ENCODE measurements around the gene GPR148. TPM values are rescaled to one million over a fixed set of nuclear protein-coding genes. Genes with fewer than 3 reads are reported as not detected.

GPR148 gene
- total RNA-seq, 1 experiment from 2014 or later, result not detected

GRCh38 chr2:130727286-130727924 is 1.5 kb upstream of the GPR148 start:
- peaks cover 32% of the 10 kb centered on the region for H3K27me3 Mint-ChIP-seq (ENCODE audit: low read depth)

More at GRCh38 chr2:130727286-130727924, 1.5 kb upstream of the GPR148 start:
- no peak overlapping the region for H2BK20ac ChIP-seq (ENCODE audit: low read depth, low read length, poor library complexity, severe bottlenecking)
- peaks cover 3% of the 10 kb centered on the region; the same call in 1 of the 2 replicates for H3K27me3 ChIP-seq (ENCODE audit: insufficient read depth, low read length)
- no peak overlapping the region for H3K27ac ChIP-seq (ENCODE audit: insufficient read length, low read depth, low read length)
- H3K9me3 Mint-ChIP-seq, result peaks cover 4% of the 10 kb centered on the region in 2 experiments; a peak in 4 of 5 replicates
- TF ChIP-seq CTCF (conservative IDR thresholded peaks at IDR 0.05), result no peak
- H4K5ac ChIP-seq (ENCODE audit: insufficient read length, low read depth, low read length), result no peak overlapping the region
- H3K4me1 ChIP-seq (ENCODE audit: insufficient read depth, low read length), result no peaks in the 10 kb centered on the region
- H3K79me1 ChIP-seq (ENCODE audit: insufficient read depth, low read depth, low read length, poor library complexity, severe bottlenecking), result no peaks in the 10 kb centered on the region
- no peaks in the 10 kb centered on the region for H3K79me2 ChIP-seq (ENCODE audit: insufficient read depth, low read length)
- H4K91ac ChIP-seq (ENCODE audit: insufficient read length, low read depth, low read length), result no peak overlapping the region
- no peak overlapping the region for H2BK15ac ChIP-seq (ENCODE audit: low read depth, low read length)
- no peak overlapping the region for H2BK120ac ChIP-seq (ENCODE audit: low read depth, low read length, poor library complexity, severe bottlenecking)
- H3K36me3 Mint-ChIP-seq (ENCODE audit: insufficient read depth in 1 of 3, low read depth in 3 of 3), result no peaks in the 10 kb centered on the region; a peak in 1 of 7 replicates
- H3T11ph ChIP-seq (ENCODE audit: low read length), result no peak overlapping the region
- no peak overlapping the region for H3K23ac ChIP-seq (ENCODE audit: insufficient read length, low read depth, low read length)
- WGBS (ENCODE audit: extremely low coverage, insufficient read length, low lambda C conversion rate), result no CpG with 5 or more reads among the region's 48 CpGs
- no peak overlapping the region; the same call in 1 of the 2 replicates for H3K14ac ChIP-seq (ENCODE audit: insufficient read depth, low read length)
- peak overlapping the region in 2 of 3 experiments; percentile 11 to 17; a peak in 1 of 7 replicates for H3K27ac Mint-ChIP-seq
- no peak overlapping the region for H2AFZ ChIP-seq (ENCODE audit: low read length)
- H3K4me2 ChIP-seq (ENCODE audit: insufficient read depth, insufficient read length, low read length), result peak overlapping the region; percentile 67
- H2AK5ac ChIP-seq (ENCODE audit: insufficient read length, low read length), result no peak overlapping the region
- peak overlapping the region; percentile 36 for H3K9ac ChIP-seq (ENCODE audit: extremely low read depth, insufficient read length, low read length)
- peaks cover 6% of the 10 kb centered on the region in 2 experiments for H3K4me1 Mint-ChIP-seq
- no peak overlapping the region for H3K56ac ChIP-seq (ENCODE audit: insufficient read length, low read depth, low read length)
- DNase-seq, result peak; percentile 96
- H4K20me1 ChIP-seq (ENCODE audit: control insufficient read depth, insufficient read depth, insufficient read length), result no peaks in the 10 kb centered on the region
- H4K8ac ChIP-seq (replicated peaks; ENCODE audit: insufficient read length, low read depth, low read length), result no peak overlapping the region
- no peak overlapping the region for H2BK5ac ChIP-seq (ENCODE audit: insufficient read length, low read length)
- H3K23me2 ChIP-seq (ENCODE audit: insufficient read length, low read depth, low read length, poor library complexity, severe bottlenecking), result peaks cover 13% of the 10 kb centered on the region
- no peak overlapping the region for H2BK12ac ChIP-seq (ENCODE audit: insufficient read length, low read depth, low read length)
- no peaks in the 10 kb centered on the region for H3K9me3 ChIP-seq (ENCODE audit: control insufficient read depth, low read depth, low read length)
- peak overlapping the region; percentile 72 to 78 for H3K4me3 Mint-ChIP-seq
- H3K18ac ChIP-seq (ENCODE audit: insufficient read length, low read depth, low read length), result peak overlapping the region; percentile 9
- no peak overlapping the region for H3K4ac ChIP-seq (ENCODE audit: low read depth, low read length)

Data from H9 (cell line).